ENCODE data around the gene STMND1.

STMND1 gene

GRCh38 chr6:17081273-17081672 lies 20.6 kb upstream of the STMND1 start:
- in situ Hi-C loops (cut with HindIII; ENCODE audit: low pct_ligation_motif_present, low sequenced_read_pairs): no loop called here
- no peak for DNase-seq
- no peak overlapping the region for H3K27ac ChIP-seq
- no peaks in the 10 kb centered on the region for H3K36me3 ChIP-seq (replicated peaks)
- no peaks in the 10 kb centered on the region for H3K27me3 ChIP-seq (replicated peaks)
- no peak overlapping the region for H3K4me3 ChIP-seq (ENCODE audit: low read depth, low read length)
- no peak for TF ChIP-seq CTCF (IDR thresholded peaks at IDR 0.05; ENCODE audit: low read depth, low read length, missing control alignments)

DNA sequence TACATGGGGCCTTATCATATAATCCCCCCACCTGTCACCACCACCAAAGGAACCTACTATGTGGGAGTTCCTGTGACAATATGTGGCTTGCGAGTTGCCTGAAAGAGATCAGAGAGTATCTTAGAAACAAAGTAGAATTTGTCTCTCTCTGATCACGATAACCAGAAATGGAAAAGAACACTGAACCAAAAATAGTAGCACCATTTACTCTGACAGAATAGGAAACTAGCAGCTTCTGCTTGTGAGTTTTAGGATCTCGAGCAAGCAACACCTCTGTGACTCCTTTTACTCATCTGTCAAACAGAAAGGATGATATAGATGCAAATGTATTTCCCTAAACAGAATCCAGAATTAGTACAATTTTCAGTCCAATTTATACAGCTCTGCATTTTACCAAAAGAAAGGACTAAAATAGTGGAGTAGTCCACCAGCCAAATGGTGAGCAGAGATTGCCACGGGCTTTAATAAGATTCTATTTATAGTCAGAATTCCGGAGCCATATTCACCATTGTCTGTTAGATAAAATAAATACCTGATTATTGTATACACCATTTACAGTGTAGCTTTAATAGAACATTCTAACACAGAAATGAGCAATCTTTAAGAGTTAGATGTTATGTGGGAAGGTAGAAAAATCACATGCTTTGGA lies 19.9 kb upstream of the STMND1 start:
- DNase-seq: no peak
- no peak for TF ChIP-seq CTCF (IDR thresholded peaks at IDR 0.05; ENCODE audit: low read depth, low read length, missing control alignments)
- no peak overlapping the region for H3K27ac ChIP-seq
- no peaks in the 10 kb centered on the region for H3K27me3 ChIP-seq (replicated peaks)
- no peak overlapping the region for H3K4me3 ChIP-seq (ENCODE audit: low read depth, low read length)
- no peaks in the 10 kb centered on the region for H3K36me3 ChIP-seq (replicated peaks)
- in situ Hi-C loops (cut with HindIII; ENCODE audit: low pct_ligation_motif_present, low sequenced_read_pairs): no loop called here

GRCh38 chr6:17083397-17083796 lies 18.5 kb upstream of the STMND1 start:
- TF ChIP-seq CTCF (IDR thresholded peaks at IDR 0.05; ENCODE audit: low read depth, low read length, missing control alignments): no peak
- in situ Hi-C loops (cut with HindIII; ENCODE audit: low pct_ligation_motif_present, low sequenced_read_pairs): no loop called here
- DNase-seq: no peak
- Histone ChIP-seq H3K4me3 (ENCODE audit: low read depth, low read length) (no peak overlapping the region), H3K36me3 (replicated peaks) (no peaks in the 10 kb centered on the region), H3K27me3 (replicated peaks) (no peaks in the 10 kb centered on the region), H3K27ac (no peak overlapping the region)

- peak; percentile 80 for DNase-seq
- H3K4me3 ChIP-seq (ENCODE audit: low read depth, low read length): no peak overlapping the region
- H3K27me3 ChIP-seq (replicated peaks): no peaks in the 10 kb centered on the region
- peak; percentile 74 for TF ChIP-seq CTCF (IDR thresholded peaks at IDR 0.05; ENCODE audit: low read depth, low read length, missing control alignments)
- in situ Hi-C loops (cut with HindIII; ENCODE audit: low pct_ligation_motif_present, low sequenced_read_pairs): no loop called here
- H3K36me3 ChIP-seq (replicated peaks): no peaks in the 10 kb centered on the region
- H3K27ac ChIP-seq: no peak overlapping the region
These were observed 15.4 kb upstream of the STMND1 start for GRCh38 chr6:17086469-17086868.

DNA sequence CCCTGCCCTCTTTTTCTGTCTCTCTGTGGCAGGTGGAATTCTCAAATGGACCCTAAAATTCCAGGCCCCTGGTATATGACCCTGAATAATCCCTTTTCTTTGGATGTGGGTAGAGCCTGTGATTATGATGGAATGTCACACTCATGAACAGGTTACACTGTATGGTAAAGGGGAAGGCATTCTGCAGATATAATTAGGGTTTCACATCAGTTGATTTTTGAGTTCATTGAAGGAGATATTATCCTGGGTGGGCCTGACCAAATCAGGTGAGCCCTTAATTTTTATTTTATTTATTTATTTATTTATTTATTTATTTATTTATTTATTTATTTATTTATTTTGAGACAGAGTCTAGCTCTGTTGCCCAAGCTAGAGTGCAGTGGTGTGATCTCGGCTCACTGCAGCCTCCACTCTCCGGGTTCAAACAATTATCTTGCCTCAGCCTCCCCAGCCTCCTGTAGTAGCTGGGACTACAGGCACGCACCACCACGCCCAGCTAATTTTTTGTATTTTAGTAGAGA lies 13.7 kb upstream of the STMND1 start:
- no peaks in the 10 kb centered on the region for H3K36me3 ChIP-seq (replicated peaks)
- no peaks in the 10 kb centered on the region for H3K27me3 ChIP-seq (replicated peaks)
- no peak overlapping the region for H3K27ac ChIP-seq
- DNase-seq: no peak
- H3K4me3 ChIP-seq (ENCODE audit: low read depth, low read length): no peak overlapping the region
- TF ChIP-seq CTCF (IDR thresholded peaks at IDR 0.05; ENCODE audit: low read depth, low read length, missing control alignments): no peak
- in situ Hi-C loops (cut with HindIII; ENCODE audit: low pct_ligation_motif_present, low sequenced_read_pairs): no loop called here

DNA sequence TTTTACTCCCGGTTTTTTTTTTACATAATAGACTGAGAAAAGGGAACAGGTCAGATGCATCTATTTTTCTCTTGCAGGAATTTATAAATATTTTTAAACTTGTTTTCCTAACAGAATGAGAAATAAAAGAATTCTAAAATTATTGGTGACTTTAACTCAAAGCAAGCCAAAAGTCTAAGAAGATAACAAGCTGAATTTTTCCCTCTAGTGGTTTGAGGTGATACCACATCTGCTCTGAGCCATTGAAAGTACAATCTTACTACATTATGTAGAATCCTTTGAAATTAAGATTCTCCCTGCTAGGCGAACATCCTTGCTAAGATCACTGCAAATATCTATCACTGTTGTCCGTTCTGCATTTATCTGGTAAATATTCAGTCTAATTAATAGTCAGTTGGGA lies 10.7 kb upstream of the STMND1 start:
- in situ Hi-C loops (cut with HindIII; ENCODE audit: low pct_ligation_motif_present, low sequenced_read_pairs): no loop called here
- peak; percentile 50 for TF ChIP-seq CTCF (IDR thresholded peaks at IDR 0.05; ENCODE audit: low read depth, low read length, missing control alignments)
- H3K27ac ChIP-seq: no peak overlapping the region
- H3K4me3 ChIP-seq (ENCODE audit: low read depth, low read length): no peak overlapping the region
- DNase-seq: no peak
- no peaks in the 10 kb centered on the region for H3K36me3 ChIP-seq (replicated peaks)
- H3K27me3 ChIP-seq (replicated peaks): no peaks in the 10 kb centered on the region

Measured in brain microvascular endothelial cell (primary cell).